WTC11 (cell line): Measurements from ENCODE around the gene PRKN. TPM values are rescaled to one million over a fixed set of nuclear protein-coding genes. Genes with fewer than 3 reads are reported as not detected.

Source experiments
- ATAC-seq: fragments of 200-7000 bp; cut with Tn5 transposase; 2 replicates; pipeline ENCODE4 v1.10.0; 2021; ENCODE audit warnings: mild to moderate bottlenecking, moderate library complexity
- CTCF ChIA-PET: fragments of 300-600 bp; sonication (Branson Sonifier 250); formaldehyde crosslinking; loops from one replicate; lab custom pipeline; 2021; ENCODE audit warnings: antibody characterized with exemption; lab: Charles Lee
- POLR2A ChIA-PET: fragments of 350-600 bp; sonication (Branson Sonifier 250); formaldehyde crosslinking; loops from one replicate; lab custom pipeline; 2021; ENCODE audit warnings: antibody characterized with exemption; lab: Charles Lee
- DNase-seq: peaks from one replicate; pipeline ENCODE4 v3.0.0; 2021; ENCODE audit warnings: low spot score
- H3K27ac Mint-ChIP-seq: 2 replicates; pipeline ENCODE4 v1.8.0; 2021; ENCODE audit warnings: mixed read lengths
- H3K27me3 Mint-ChIP-seq: 2 replicates; pipeline ENCODE4 v1.8.0; 2021; ENCODE audit warnings: low read depth, mild to moderate bottlenecking, moderate library complexity, mixed read lengths
- H3K36me3 Mint-ChIP-seq: 2 replicates; pipeline ENCODE4 v1.8.0; 2021; ENCODE audit warnings: mixed read lengths
- H3K4me1 Mint-ChIP-seq: 2 replicates; pipeline ENCODE4 v1.8.0; 2022; ENCODE audit warnings: mixed read lengths
- H3K4me3 Mint-ChIP-seq: 2 replicates; pipeline ENCODE4 v1.8.0; 2021; ENCODE audit warnings: mild to moderate bottlenecking, moderate library complexity, mixed read lengths
- H3K9me3 Mint-ChIP-seq: 2 replicates; pipeline ENCODE4 v1.8.0; 2021; ENCODE audit warnings: mixed read lengths
- ELF4 ChIP-seq: sonication (generic); formaldehyde crosslinking; IDR thresholded peaks from 2 replicates; pipeline ENCODE4 v1.8.1; 2022; ENCODE audit warnings: low read depth, mild to moderate bottlenecking, moderate library complexity, missing genetic modification reagents
- EMX1 ChIP-seq: fragments of 250-450 bp; sonication (Bioruptor Pico); IDR thresholded peaks from 2 replicates; pipeline ENCODE4 v1.8.0; 2021; ENCODE audit warnings: mild to moderate bottlenecking
- FOXJ3 ChIP-seq: sonication (generic); formaldehyde crosslinking; IDR thresholded peaks from 2 replicates; pipeline ENCODE4 v1.9.0; 2021; ENCODE audit warnings: missing genetic modification reagents, mild to moderate bottlenecking, borderline replicate concordance
- GTF2I ChIP-seq: fragments of 250-450 bp; sonication (Bioruptor Pico); conservative IDR thresholded peaks from 2 replicates; pipeline ENCODE4 v1.4.0; 2021; ENCODE audit warnings: mild to moderate bottlenecking
- HMGA2 ChIP-seq: fragments of 250-450 bp; sonication (Bioruptor Pico); IDR thresholded peaks from 2 replicates; pipeline ENCODE4 v1.4.0; 2021; ENCODE audit warnings: mild to moderate bottlenecking, moderate library complexity
- IRF2 ChIP-seq: sonication (generic); formaldehyde crosslinking; IDR thresholded peaks from 2 replicates; pipeline ENCODE4 v1.8.0; 2022; ENCODE audit warnings: low read depth, missing genetic modification reagents, borderline replicate concordance
- JUN ChIP-seq: sonication (generic); formaldehyde crosslinking; IDR thresholded peaks from 2 replicates; pipeline ENCODE4 v1.8.0; 2023; ENCODE audit warnings: mild to moderate bottlenecking, missing genetic modification reagents
- MYBL2 ChIP-seq: sonication (generic); formaldehyde crosslinking; IDR thresholded peaks from 2 replicates; pipeline ENCODE4 v1.8.1; 2023; ENCODE audit warnings: mild to moderate bottlenecking, moderate library complexity, missing genetic modification reagents
- NFYB ChIP-seq: sonication (generic); formaldehyde crosslinking; conservative IDR thresholded peaks from 2 replicates; pipeline ENCODE4 v1.8.0; 2022; ENCODE audit warnings: low read depth, missing genetic modification reagents
- NR2C2 ChIP-seq: sonication (generic); formaldehyde crosslinking; IDR thresholded peaks from 2 replicates; pipeline ENCODE4 v1.8.0; 2022; ENCODE audit warnings: mild to moderate bottlenecking, missing genetic modification reagents
- SMAD3 ChIP-seq: sonication (generic); formaldehyde crosslinking; IDR thresholded peaks from 2 replicates; pipeline ENCODE4 v1.8.0; 2022; ENCODE audit warnings: missing genetic modification reagents, mild to moderate bottlenecking, borderline replicate concordance
- SOX15 ChIP-seq: fragments of 250-450 bp; sonication (Bioruptor Pico); IDR thresholded peaks from 2 replicates; pipeline ENCODE4 v1.9.0; 2021; ENCODE audit warnings: mild to moderate bottlenecking
- SP1 ChIP-seq: sonication (generic); formaldehyde crosslinking; conservative IDR thresholded peaks from 2 replicates; pipeline ENCODE4 v1.8.1; 2022; ENCODE audit warnings: missing genetic modification reagents
- ZNF219 ChIP-seq: sonication (generic); formaldehyde crosslinking; IDR thresholded peaks from 2 replicates; pipeline ENCODE4 v1.8.0; 2023; ENCODE audit warnings: missing genetic modification reagents, mild to moderate bottlenecking, borderline replicate concordance
- ZNF671 ChIP-seq: fragments of 250-450 bp; sonication (Bioruptor Pico); IDR thresholded peaks from 2 replicates; pipeline ENCODE4 v1.8.0; 2021; ENCODE audit warnings: mild to moderate bottlenecking
- total RNA-seq: library from RNA; stranded (reverse); gene quantifications from 3 replicates; pipeline ENCODE4 v1.2.3, GENCODE V29; 2021
- TF ChIP-seq, protein P1 (sequence below): sonication (generic); formaldehyde crosslinking; IDR thresholded peaks from 2 replicates; pipeline ENCODE4 v1.8.1; 2022; ENCODE audit warnings: missing genetic modification reagents, borderline replicate concordance
- TF ChIP-seq, protein P2 (sequence below): sonication (generic); formaldehyde crosslinking; IDR thresholded peaks from 2 replicates; pipeline ENCODE4 v1.8.1; 2022; ENCODE audit warnings: low read depth, mild to moderate bottlenecking, moderate library complexity, missing genetic modification reagents, borderline replicate concordance
- TF ChIP-seq, protein P3 (sequence below): fragments of 250-450 bp; sonication (Bioruptor Pico); conservative IDR thresholded peaks from 2 replicates; pipeline ENCODE4 v1.9.0; 2021; ENCODE audit warnings: mild to moderate bottlenecking
- TF ChIP-seq, protein P4 (sequence below): sonication (generic); formaldehyde crosslinking; IDR thresholded peaks from 2 replicates; pipeline ENCODE4 v1.8.0; 2022; ENCODE audit warnings: mild to moderate bottlenecking, missing genetic modification reagents
- TF ChIP-seq, protein P5 (sequence below): fragments of 250-450 bp; sonication (Bioruptor Pico); IDR thresholded peaks from 2 replicates; pipeline ENCODE4 v2.1.2; 2022; ENCODE audit warnings: mild to moderate bottlenecking, moderate library complexity
- TF ChIP-seq, protein P6 (sequence below): sonication (generic); formaldehyde crosslinking; conservative IDR thresholded peaks from 2 replicates; pipeline ENCODE4 v1.8.1; 2023; ENCODE audit warnings: mild to moderate bottlenecking, low read depth, missing genetic modification reagents, moderate library complexity

PRKN gene
- total RNA-seq, 1 experiment from 2014 or later = 0.59 TPM

DNA sequence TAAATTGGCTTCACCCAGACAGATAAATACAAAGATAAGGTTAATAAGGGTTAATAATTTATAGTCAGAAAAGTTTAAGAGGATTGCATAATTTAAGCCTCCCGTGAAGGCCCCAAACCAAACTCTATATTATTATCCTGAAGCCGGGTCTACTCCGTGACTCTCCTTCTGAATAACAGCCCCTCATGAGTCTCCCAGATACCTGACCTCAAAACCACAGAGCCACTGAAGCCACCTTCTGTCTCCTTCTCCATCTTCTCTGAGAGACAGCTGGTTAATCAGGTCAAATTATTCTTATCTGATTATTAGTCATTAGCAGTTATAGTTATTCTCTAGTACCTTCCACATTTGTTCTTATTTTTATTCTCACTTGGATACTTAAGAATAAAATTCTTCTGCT lies 884.5 kb downstream of the PRKN start:
- CTCF ChIA-PET = no interaction called here
- Mint-ChIP-seq H3K4me1 (peaks cover 18% of the 10 kb centered on the region), H3K36me3 (no peaks in the 10 kb centered on the region), H3K4me3 (no peak overlapping the region), H3K27me3 (no peaks in the 10 kb centered on the region), H3K27ac (no peak overlapping the region), H3K9me3 (no peaks in the 10 kb centered on the region)
- POLR2A ChIA-PET = no interaction called here
- DNase-seq (no peak), ATAC-seq (no peak)
- no peak for TF ChIP-seq SP1 (CRISPR knock-in tag)
- TF ChIP-seq ELF4 (CRISPR knock-in tag) = no peak
- TF ChIP-seq, protein P1, sequence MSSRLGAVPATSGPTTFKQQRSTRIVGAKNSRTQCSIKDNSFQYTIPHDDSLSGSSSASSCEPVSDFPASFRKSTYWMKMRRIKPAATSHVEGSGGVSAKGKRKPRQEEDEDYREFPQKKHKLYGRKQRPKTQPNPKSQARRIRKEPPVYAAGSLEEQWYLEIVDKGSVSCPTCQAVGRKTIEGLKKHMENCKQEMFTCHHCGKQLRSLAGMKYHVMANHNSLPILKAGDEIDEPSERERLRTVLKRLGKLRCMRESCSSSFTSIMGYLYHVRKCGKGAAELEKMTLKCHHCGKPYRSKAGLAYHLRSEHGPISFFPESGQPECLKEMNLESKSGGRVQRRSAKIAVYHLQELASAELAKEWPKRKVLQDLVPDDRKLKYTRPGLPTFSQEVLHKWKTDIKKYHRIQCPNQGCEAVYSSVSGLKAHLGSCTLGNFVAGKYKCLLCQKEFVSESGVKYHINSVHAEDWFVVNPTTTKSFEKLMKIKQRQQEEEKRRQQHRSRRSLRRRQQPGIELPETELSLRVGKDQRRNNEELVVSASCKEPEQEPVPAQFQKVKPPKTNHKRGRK (CRISPR knock-in tag) = no peak
- no peak for TF ChIP-seq NR2C2 (CRISPR knock-in tag)
- TF ChIP-seq, protein P2, sequence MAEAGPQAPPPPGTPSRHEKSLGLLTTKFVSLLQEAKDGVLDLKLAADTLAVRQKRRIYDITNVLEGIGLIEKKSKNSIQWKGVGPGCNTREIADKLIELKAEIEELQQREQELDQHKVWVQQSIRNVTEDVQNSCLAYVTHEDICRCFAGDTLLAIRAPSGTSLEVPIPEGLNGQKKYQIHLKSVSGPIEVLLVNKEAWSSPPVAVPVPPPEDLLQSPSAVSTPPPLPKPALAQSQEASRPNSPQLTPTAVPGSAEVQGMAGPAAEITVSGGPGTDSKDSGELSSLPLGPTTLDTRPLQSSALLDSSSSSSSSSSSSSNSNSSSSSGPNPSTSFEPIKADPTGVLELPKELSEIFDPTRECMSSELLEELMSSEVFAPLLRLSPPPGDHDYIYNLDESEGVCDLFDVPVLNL (CRISPR knock-in tag) = no peak
- no peak for TF ChIP-seq GTF2I (CRISPR knock-in tag)
- no peak for TF ChIP-seq FOXJ3 (CRISPR knock-in tag)
- no peak for TF ChIP-seq EMX1 (CRISPR knock-in tag)
- TF ChIP-seq ZNF671 (CRISPR knock-in tag) = no peak
- no peak for TF ChIP-seq SMAD3
- no peak for TF ChIP-seq MYBL2 (CRISPR knock-in tag)

DNA sequence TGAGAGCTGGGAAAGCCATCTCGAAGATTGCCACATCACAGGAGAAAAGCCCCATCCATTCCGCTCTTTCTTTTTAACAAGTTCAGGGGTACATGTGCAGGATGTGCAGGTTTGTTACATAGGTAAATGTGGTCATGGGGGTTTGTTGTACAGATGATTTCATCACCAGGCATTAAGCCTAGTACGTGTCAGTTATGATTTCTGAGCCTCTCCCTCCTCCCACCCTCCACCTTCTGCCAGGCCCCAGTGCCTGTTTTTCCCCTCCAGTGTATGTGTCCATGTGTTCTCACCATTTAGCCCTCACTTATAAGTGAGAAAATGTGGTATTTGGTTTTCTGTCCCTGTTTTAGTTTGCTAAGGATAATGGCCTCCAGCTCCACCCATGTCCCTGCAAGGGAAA lies 887.2 kb downstream of the PRKN start:
- Mint-ChIP-seq H3K27ac (no peak overlapping the region), H3K4me1 (peaks cover 40% of the 10 kb centered on the region), H3K9me3 (no peaks in the 10 kb centered on the region), H3K27me3 (no peaks in the 10 kb centered on the region), H3K36me3 (no peaks in the 10 kb centered on the region), H3K4me3 (no peak overlapping the region)
- TF ChIP-seq, protein P3, sequence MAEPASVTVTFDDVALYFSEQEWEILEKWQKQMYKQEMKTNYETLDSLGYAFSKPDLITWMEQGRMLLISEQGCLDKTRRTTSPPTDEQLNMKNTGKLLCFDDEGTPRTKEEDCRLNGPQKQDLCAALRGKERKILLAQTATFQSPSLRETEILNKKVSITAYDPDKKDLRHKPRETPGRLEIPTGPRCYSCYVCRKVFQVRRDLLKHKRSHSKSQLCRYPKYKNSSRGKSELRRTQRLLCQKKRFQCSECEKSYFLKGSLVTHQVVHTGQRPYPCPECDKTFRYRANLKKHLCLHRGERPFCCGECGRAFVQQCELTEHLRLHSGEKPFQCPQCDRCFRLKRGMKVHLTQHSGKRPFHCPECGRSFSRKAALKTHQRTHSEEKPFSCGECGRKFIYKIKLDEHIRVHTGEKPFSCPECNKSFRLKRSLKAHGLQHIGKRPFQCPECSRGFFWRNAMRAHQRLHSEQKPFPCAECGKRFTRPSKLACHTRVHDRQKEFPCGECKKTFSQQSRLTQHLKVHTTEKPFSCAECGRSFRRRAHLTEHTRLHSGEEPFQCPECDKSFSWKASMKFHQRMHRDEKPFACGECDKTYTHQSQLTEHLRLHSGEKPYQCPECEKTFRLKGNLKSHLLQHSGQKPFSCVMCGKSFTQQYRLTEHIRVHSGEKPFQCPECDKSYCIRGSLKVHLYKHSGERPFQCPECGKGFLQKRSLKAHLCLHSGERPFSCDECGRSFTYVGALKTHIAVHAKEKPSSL = no peak
- TF ChIP-seq, protein P4, sequence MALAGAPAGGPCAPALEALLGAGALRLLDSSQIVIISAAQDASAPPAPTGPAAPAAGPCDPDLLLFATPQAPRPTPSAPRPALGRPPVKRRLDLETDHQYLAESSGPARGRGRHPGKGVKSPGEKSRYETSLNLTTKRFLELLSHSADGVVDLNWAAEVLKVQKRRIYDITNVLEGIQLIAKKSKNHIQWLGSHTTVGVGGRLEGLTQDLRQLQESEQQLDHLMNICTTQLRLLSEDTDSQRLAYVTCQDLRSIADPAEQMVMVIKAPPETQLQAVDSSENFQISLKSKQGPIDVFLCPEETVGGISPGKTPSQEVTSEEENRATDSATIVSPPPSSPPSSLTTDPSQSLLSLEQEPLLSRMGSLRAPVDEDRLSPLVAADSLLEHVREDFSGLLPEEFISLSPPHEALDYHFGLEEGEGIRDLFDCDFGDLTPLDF (CRISPR knock-in tag) = no peak
- TF ChIP-seq JUN (CRISPR knock-in tag) = no peak
- TF ChIP-seq, protein P5, sequence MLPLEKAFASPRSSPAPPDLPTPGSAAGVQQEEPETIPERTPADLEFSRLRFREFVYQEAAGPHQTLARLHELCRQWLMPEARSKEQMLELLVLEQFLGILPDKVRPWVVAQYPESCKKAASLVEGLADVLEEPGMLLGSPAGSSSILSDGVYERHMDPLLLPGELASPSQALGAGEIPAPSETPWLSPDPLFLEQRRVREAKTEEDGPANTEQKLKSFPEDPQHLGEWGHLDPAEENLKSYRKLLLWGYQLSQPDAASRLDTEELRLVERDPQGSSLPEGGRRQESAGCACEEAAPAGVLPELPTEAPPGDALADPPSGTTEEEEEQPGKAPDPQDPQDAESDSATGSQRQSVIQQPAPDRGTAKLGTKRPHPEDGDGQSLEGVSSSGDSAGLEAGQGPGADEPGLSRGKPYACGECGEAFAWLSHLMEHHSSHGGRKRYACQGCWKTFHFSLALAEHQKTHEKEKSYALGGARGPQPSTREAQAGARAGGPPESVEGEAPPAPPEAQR (CRISPR knock-in tag) = no peak
- TF ChIP-seq IRF2 (CRISPR knock-in tag) = no peak
- TF ChIP-seq ZNF219 = no peak
- TF ChIP-seq, protein P6, sequence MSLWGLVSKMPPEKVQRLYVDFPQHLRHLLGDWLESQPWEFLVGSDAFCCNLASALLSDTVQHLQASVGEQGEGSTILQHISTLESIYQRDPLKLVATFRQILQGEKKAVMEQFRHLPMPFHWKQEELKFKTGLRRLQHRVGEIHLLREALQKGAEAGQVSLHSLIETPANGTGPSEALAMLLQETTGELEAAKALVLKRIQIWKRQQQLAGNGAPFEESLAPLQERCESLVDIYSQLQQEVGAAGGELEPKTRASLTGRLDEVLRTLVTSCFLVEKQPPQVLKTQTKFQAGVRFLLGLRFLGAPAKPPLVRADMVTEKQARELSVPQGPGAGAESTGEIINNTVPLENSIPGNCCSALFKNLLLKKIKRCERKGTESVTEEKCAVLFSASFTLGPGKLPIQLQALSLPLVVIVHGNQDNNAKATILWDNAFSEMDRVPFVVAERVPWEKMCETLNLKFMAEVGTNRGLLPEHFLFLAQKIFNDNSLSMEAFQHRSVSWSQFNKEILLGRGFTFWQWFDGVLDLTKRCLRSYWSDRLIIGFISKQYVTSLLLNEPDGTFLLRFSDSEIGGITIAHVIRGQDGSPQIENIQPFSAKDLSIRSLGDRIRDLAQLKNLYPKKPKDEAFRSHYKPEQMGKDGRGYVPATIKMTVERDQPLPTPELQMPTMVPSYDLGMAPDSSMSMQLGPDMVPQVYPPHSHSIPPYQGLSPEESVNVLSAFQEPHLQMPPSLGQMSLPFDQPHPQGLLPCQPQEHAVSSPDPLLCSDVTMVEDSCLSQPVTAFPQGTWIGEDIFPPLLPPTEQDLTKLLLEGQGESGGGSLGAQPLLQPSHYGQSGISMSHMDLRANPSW (CRISPR knock-in tag) = no peak
- no peak for TF ChIP-seq SOX15 (CRISPR knock-in tag)
- TF ChIP-seq EMX1 (CRISPR knock-in tag) = no peak
- TF ChIP-seq HMGA2 (CRISPR knock-in tag) = no peak
- TF ChIP-seq NFYB (CRISPR knock-in tag) = no peak
- POLR2A ChIA-PET = no interaction called here
- CTCF ChIA-PET = no interaction called here
- ATAC-seq = no peak
- no peak for DNase-seq
